Measurements from ENCODE around the gene NWD2. TPM values are rescaled to one million over a fixed set of nuclear protein-coding genes. Genes with fewer than 3 reads are reported as not detected.
A peak's percentile ranks its signal among the peaks of the same experiment; 100 is the strongest.

Gene NWD2
- total RNA-seq, 1 donor from 2014 or later = not detected

- no peak for DNase-seq (ENCODE audit: low spot score)
- no peak for ATAC-seq
Observed at GRCh38 chr4:37279121-37279520, 34.6 kb downstream of the NWD2 start.

- DNase-seq (ENCODE audit: low spot score) = no peak
- ATAC-seq = no peak
Observed at GRCh38 chr4:37279894-37280592, 35.5 kb downstream of the NWD2 start.

DNA sequence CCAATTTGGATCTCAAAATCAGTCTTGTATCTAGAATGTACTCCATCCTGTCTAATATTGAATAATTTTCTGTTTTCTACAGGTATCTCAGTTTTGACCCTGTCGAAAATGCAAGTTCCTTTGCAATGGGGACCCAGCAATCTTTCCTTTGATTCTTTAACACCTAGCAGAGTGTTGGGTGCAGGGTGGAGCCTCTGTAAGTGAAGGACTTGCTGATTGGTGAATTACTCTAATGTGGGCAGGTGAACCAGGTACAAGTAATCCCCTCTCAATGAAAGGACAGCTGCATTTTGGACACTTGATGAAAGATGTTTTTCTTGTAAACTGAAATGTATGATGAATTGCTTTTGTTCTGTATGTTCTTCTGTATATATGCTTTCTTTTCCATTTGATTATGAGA is 54.9 kb downstream of the NWD2 start:
- no peak for ATAC-seq
- DNase-seq (ENCODE audit: low spot score) = no peak

- ATAC-seq = no peak
- DNase-seq (ENCODE audit: low spot score) = no peak
Observed at GRCh38 chr4:37304612-37305011, 60.1 kb downstream of the NWD2 start.

GRCh38 chr4:37305984-37306383 is 61.4 kb downstream of the NWD2 start:
- DNase-seq (ENCODE audit: low spot score) (no peak), ATAC-seq (no peak)

DNA sequence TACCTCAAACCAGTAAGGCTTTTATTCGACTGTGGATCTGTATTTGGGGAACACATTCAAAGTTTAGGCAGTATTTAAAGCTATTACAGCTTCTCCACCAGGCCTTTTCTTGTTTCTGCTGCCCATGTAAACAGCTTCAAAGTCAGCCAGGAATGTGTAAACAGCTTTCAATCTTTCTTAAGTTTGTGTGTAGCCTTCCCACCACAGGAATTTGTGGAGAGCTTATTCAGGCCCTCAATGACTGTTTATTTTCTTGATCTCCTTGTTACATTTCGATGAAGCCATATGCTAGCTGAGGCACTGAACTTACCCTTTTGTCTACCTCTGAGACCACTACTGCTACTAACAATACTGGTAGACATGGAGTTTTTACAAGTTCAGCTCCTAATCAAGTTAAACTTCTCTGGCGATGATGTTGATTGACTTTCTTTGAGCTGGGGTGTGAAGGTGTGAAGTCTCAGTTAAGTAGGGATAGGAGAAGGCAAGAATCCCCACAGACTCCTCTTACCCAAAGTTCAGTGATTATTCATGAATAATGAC is 72.6 kb downstream of the NWD2 start:
- no peak for DNase-seq (ENCODE audit: low spot score)
- ATAC-seq = no peak

DNA sequence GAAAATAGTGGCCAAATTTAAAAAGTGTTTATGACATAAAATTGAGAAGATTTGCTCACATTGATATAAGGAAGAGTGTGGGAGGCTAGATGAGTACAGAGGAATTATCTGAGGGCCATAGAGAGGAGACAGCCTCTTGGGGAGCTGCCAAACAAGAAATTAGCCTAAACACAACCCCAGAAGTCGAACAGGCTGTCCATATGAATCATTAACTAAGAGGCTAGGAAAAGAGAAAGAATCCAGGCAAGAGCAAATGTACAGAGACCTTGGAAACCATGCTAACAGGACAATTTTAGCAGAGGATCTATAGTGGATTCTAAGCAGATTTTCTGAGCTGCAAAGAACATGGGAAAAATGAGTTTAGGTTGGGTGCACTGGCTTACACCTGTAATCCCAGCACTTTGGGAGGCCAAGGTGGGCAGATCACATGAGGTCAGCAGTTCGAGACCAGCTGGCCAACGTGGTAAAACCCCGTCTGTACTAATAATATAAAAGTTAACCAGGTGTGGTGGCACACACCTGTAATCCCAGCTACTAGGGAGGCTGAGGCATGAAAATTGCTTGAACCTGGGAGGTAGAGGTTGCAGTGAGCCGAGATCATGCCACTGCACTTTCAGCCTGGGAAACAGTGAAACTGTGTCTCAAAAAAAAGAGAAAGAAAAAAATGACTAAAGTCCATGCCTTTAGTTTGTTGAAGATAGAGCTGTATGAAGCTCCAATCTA is 76.1 kb downstream of the NWD2 start:
- DNase-seq (ENCODE audit: low spot score) (no peak), ATAC-seq (peak; percentile 14)

GRCh38 chr4:37322122-37322521 is 77.6 kb downstream of the NWD2 start:
- DNase-seq (ENCODE audit: low spot score) (no peak), ATAC-seq (no peak)

DNA sequence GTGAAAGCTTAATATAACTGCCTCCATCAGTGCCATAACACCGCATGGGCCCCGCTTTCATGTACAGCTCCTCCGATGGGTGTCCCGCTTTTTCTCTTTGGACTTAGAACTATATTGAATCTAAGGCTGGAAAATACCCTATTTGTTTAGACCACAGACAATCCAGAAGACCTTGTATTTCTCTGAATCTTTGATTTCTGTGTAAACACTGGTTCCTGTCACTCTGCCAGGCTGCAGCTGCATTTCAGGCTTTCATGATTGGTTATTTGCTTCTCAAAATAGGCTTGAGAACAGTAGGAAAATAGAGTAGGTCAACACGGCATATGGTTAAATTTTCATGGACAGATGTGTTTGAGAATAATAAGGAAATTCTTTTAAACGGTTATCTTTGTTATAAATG is 80.0 kb downstream of the NWD2 start:
- ATAC-seq = no peak

GRCh38 chr4:37326852-37327251 is 82.3 kb downstream of the NWD2 start:
- ATAC-seq (no peak), DNase-seq (ENCODE audit: low spot score) (no peak)

More for the DNA sequence above, 80.0 kb downstream of the NWD2 start:
- DNase-seq (ENCODE audit: low spot score) = no peak

- DNase-seq (ENCODE audit: low spot score) (no peak), ATAC-seq (no peak)
Observed at GRCh38 chr4:37338972-37339371, 94.4 kb downstream of the NWD2 start.

GRCh38 chr4:37358748-37359147 is 114.2 kb downstream of the NWD2 start:
- ATAC-seq = no peak

DNA sequence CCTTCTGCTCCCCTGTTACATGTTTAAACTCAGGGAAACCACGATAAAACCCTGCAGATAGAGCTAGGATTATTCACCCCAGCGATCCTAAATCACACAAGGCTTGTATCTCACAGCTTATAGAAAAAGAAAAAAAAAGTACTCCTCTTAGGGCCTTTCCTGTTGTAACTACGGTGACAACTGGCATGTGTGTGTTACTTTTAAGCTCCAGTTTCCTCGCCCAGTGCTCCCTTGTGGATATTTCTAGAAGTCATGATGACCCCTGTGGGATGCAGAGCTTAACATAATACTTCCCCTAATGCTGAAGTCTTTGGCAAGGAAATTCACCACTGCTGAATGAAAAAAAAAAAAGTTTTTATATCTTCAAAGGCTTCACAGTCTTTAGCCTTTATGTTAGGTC is 114.7 kb downstream of the NWD2 start:
- no peak for ATAC-seq
- DNase-seq (ENCODE audit: low spot score) = no peak

More at GRCh38 chr4:37358748-37359147, 114.2 kb downstream of the NWD2 start:
- DNase-seq (ENCODE audit: low spot score) = no peak

- ATAC-seq (no peak), DNase-seq (ENCODE audit: low spot score) (no peak)
Observed at GRCh38 chr4:37365888-37366287, 121.3 kb downstream of the NWD2 start.

GRCh38 chr4:37367901-37368300 is 123.4 kb downstream of the NWD2 start:
- no peak for DNase-seq (ENCODE audit: low spot score)
- ATAC-seq = no peak

- ATAC-seq = no peak
Observed at GRCh38 chr4:37370052-37370451, 125.5 kb downstream of the NWD2 start.

GRCh38 chr4:37381040-37381668 is 136.6 kb downstream of the NWD2 start:
- no peak for ATAC-seq
- no peak for DNase-seq (ENCODE audit: low spot score)

More at GRCh38 chr4:37370052-37370451, 125.5 kb downstream of the NWD2 start:
- DNase-seq (ENCODE audit: low spot score) = no peak

GRCh38 chr4:37383579-37384229 is 139.2 kb downstream of the NWD2 start:
- DNase-seq (ENCODE audit: low spot score) (no peak), ATAC-seq (peak; percentile 97)

- ATAC-seq = no peak
- no peak for DNase-seq (ENCODE audit: low spot score)
Observed at GRCh38 chr4:37385424-37385823, 140.9 kb downstream of the NWD2 start.

DNA sequence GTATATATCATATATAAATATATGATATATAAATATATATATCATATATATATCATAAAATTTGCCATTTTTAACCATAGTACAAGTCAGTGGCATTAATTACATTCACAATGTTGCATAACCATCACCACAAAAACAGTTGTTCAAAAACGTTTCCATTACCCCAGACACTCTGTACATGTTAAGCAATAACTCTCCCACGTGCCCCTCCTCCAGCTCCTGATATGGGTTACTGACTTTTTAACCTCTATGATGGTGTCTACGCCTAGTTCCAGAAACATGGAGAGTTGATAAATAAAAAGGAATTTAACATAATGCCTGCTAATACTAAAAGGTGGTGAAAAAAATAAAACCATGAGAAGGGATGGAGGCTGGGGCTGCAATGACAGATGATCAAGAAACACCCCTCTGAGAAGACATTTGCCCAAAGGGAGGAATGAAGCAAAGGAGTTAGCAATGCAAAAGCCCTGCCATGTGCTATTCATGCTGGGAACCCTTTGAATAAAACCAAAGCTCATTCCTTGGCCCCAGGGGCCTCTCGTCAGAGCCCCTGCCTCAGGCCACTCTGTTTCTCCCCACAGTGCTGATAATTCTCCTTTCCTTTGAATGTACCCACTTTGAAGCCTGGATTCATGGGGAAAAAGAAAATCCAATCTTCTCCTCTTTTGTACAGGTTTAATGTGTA is 144.3 kb downstream of the NWD2 start:
- ATAC-seq (peak; percentile 58), DNase-seq (ENCODE audit: low spot score) (no peak)

DNA sequence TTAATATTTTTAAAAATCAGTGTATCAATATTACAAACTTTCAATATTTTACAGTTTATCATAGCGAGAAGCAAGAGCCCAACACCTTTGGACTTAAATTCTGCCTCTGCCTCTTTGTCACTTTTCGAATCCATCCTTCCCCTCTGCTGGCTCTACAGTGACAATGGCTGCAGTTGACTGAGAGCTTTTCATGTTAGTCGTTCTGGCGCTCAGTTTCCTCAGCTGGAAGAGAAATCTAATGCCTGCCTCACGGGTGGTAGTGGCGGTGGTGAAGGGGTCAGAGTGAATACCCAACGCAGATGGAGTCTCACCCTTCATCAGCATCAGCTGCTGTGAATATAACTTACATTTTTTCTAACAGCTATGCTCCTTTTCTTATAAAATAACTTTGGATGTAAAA is 144.8 kb downstream of the NWD2 start:
- ATAC-seq = no peak

More for the DNA sequence above, 144.8 kb downstream of the NWD2 start:
- no peak for DNase-seq (ENCODE audit: low spot score)
